Inferior parietal cortex (tissue), 1 donor: Measurements from ENCODE around the gene PTH2.
"Not testable (repeated sequence)": the region's sequence is repeated elsewhere in the genome, so short reads cannot be mapped to it uniquely, and the experiment has no call there.

Experiments used
- DNase-seq: peaks from one replicate; pipeline ENCODE4 v3.0.0-alpha.2; 2016; ENCODE audit errors: extremely low spot score

Gene PTH2

GRCh38 chr19:49447485-49448431, 24.5 kb upstream of the PTH2 start:
- no peak for DNase-seq

- no peak for DNase-seq
Observed at GRCh38 chr19:49445997-49446396, 22.8 kb upstream of the PTH2 start.

GRCh38 chr19:49444100-49444700, 21.0 kb upstream of the PTH2 start:
- not testable (repeated sequence) for DNase-seq

GRCh38 chr19:49443366-49444099, 20.3 kb upstream of the PTH2 start:
- peak; percentile 93 for DNase-seq

- DNase-seq = no peak
Observed at GRCh38 chr19:49442771-49443365, 19.6 kb upstream of the PTH2 start.

- no peak for DNase-seq
Observed at GRCh38 chr19:49442354-49442753, 19.1 kb upstream of the PTH2 start.

GRCh38 chr19:49441960-49442350, 18.7 kb upstream of the PTH2 start:
- no peak for DNase-seq

- no peak for DNase-seq
Observed at GRCh38 chr19:49441210-49441959, 18.1 kb upstream of the PTH2 start, which contains the start of gene SLC17A7. TSS of gene SLC17A7 (minus strand) at chr19:49441527. CDS start at chr19:49441379, 148 bp downstream.

- DNase-seq = no peak
Observed at GRCh38 chr19:49440439-49441209, 17.4 kb upstream of the PTH2 start.

- no peak for DNase-seq
Observed at GRCh38 chr19:49439836-49440235, 16.6 kb upstream of the PTH2 start.

GRCh38 chr19:49438261-49438660, 15.0 kb upstream of the PTH2 start:
- no peak for DNase-seq

GRCh38 chr19:49437231-49437630, 14.0 kb upstream of the PTH2 start:
- DNase-seq = no peak

GRCh38 chr19:49436381-49437017, 13.3 kb upstream of the PTH2 start:
- no peak for DNase-seq

- no peak for DNase-seq
Observed at GRCh38 chr19:49435670-49436069, 12.4 kb upstream of the PTH2 start.

- DNase-seq = no peak
Observed at GRCh38 chr19:49434907-49435583, 11.8 kb upstream of the PTH2 start.

- DNase-seq = no peak
Observed at GRCh38 chr19:49433240-49433901, 10.1 kb upstream of the PTH2 start.

GRCh38 chr19:49432141-49433073, 9.2 kb upstream of the PTH2 start:
- DNase-seq = no peak

- no peak for DNase-seq
Observed at GRCh38 chr19:49431330-49431749, 8.1 kb upstream of the PTH2 start.
